T1000 (cell line): Measurements from ENCODE around the gene SIRPB2.

ENCODE experiments used
- DNase-seq: peaks from one replicate; lab custom pipeline; 2025; ENCODE audit warnings: mixed read lengths; lab: John Stamatoyannopoulos, UW

Gene SIRPB2

GRCh38 chr20:1440024-1440423 lies 51.2 kb downstream of the SIRPB2 start:
- no peak for DNase-seq

- DNase-seq: no peak
Measured at GRCh38 chr20:1438361-1438760, 52.9 kb downstream of the SIRPB2 start.

- peak; percentile 20 for DNase-seq
Measured at GRCh38 chr20:1437235-1437904, 53.9 kb downstream of the SIRPB2 start.

GRCh38 chr20:1436263-1436662 lies 55.0 kb downstream of the SIRPB2 start:
- no peak for DNase-seq

GRCh38 chr20:1435337-1435699 lies 55.9 kb downstream of the SIRPB2 start:
- no peak for DNase-seq

- DNase-seq: peak; percentile 17
Measured at GRCh38 chr20:1434571-1435336, 56.5 kb downstream of the SIRPB2 start.

- no peak for DNase-seq
Measured at GRCh38 chr20:1431158-1431557, 60.1 kb downstream of the SIRPB2 start.

GRCh38 chr20:1430004-1430451 lies 61.2 kb downstream of the SIRPB2 start:
- DNase-seq: no peak

- no peak for DNase-seq
Measured at GRCh38 chr20:1429143-1429728, 62.0 kb downstream of the SIRPB2 start.

GRCh38 chr20:1427457-1428054 lies 63.7 kb downstream of the SIRPB2 start:
- no peak for DNase-seq

GRCh38 chr20:1426231-1426849 lies 64.9 kb downstream of the SIRPB2 start:
- DNase-seq: no peak
